A172 (cell line): ENCODE results near the gene RDH5. TPM values are rescaled to one million over a fixed set of nuclear protein-coding genes. Genes with fewer than 3 reads are reported as not detected.
"Not testable (repeated sequence)": the region's sequence is repeated elsewhere in the genome, so short reads cannot be mapped to it uniquely, and the experiment has no call there.

Experiments
- DNase-seq: peaks from one replicate; pipeline ENCODE4 v3.0.0-alpha.2; 2015; ENCODE audit warnings: low spot score
- total RNA-seq: library from RNA; depleted of rRNA; stranded (reverse); fragments of >200 nt; shearing (Covaris generic); gene quantifications from 2 replicates; pipeline ENCODE4 v1.2.3, GENCODE V29; 2014; rRNA removed

Gene RDH5
- total RNA-seq, 1 experiment from 2014 or later = 2.7 TPM

GRCh38 chr12:55745361-55746173, 25.4 kb downstream of the RDH5 start:
- DNase-seq = no peak

DNA sequence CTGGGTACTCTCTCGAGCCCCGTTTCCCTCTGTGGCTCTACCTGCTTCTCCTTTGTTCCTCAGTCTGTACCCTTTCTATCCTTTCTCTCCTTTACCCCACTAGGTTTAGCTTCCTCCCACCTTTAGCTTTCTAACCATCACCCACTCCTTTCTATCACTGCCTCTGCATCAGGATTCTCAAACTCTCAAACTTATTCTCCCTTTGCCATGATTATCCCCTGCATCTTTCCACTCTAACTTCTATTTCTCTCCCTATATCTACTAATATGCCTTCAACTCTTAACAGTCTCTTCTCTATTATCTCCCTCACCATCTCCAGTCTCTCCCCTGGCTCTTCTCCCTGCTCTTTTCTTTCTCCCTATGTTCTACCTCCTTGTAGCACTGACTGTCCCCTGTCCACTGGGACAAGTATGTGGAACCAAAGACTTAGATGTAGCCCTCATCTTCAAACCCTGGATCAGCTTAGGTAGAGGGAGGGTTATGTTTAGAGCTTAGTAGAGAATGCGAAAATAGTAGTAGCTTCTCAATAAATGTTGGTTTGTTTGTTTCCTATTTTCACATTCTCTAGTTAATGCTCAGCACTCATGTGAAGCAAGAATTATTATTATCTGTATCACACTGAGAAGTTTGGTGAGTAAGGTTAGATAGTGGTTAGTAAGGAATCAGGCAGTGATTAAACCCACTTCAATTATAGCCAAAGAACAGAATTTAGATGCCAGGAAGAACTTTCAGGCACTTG, 26.1 kb downstream of the RDH5 start:
- DNase-seq = no peak

DNA sequence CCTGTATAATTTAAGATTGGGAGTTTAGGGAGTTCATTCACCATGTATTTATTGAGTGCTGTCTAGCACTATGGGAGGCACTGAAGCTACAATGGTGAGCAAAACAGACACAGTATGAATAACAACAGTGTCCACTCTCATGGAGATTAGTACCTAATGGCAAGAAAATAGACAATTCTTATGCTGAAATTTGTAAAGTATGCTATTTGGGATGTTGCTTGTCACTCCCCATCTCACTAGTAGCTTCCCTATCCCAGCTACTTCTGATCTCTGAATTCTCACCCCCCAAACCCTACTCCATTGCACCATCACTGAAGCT, 26.7 kb downstream of the RDH5 start:
- no peak for DNase-seq

- no peak for DNase-seq
Measured at GRCh38 chr12:55748230-55748993, 28.2 kb downstream of the RDH5 start.

- no peak for DNase-seq
Measured at GRCh38 chr12:55755246-55755645, 35.1 kb downstream of the RDH5 start.

GRCh38 chr12:55757701-55758100, 37.5 kb downstream of the RDH5 start:
- DNase-seq = no peak

DNA sequence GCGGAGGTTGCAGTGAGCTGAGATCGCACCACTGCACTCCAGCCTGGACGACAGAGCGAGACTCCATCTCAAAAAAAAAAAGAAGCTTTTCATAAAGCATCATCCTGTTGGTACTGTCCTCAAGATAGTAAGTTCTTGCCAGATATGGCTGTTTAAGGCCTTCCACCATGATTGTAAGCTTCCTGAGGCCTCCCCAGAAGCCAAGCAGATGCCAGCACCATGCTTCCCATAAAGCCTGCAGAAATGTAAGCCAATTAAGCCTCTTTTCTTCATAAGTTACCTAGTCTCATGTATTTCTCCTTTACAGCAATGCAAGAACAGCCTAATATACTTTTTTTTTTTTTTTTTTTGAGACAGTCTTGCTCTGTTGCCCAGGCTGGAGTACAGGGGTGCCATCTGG, 38.4 kb downstream of the RDH5 start:
- not testable (repeated sequence) for DNase-seq

DNA sequence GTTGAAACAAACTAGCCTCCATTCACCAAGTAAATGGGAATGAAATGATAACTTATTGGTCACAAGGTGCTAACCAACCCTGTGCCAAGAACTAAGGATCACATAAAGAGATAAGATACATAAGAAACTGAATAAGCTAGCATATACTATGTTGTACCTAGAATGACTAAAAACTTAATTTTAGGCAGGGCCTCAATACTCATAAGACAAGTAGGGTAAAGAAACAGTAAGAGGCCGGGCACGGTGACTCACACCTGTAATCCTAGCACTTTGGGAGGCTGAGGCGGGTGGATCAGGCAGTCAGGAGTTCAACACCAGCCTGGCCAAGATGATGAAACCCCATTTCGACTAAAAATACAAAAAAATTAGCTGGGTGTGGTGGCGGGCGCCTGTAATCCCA, 40.5 kb downstream of the RDH5 start:
- DNase-seq = no peak

DNA sequence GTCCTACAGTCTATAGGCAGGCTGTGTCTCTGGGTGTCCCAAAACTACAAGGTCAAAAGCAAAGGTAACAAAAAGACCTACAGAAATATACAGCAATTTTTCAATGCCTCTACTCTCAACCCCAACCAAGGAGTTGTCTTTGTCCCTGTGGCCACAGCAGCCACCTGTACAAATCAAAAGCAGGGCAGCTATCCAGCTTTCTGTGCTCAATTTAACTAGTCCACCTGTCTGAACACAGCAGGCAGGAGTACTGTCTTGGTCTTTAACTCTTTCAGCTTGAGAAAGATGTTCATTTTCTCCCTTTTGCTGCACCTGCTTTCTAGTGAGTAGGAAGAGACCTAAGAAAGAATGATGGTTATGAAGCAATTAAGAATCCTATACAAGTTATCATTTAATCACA, 42.5 kb downstream of the RDH5 start:
- no peak for DNase-seq

DNA sequence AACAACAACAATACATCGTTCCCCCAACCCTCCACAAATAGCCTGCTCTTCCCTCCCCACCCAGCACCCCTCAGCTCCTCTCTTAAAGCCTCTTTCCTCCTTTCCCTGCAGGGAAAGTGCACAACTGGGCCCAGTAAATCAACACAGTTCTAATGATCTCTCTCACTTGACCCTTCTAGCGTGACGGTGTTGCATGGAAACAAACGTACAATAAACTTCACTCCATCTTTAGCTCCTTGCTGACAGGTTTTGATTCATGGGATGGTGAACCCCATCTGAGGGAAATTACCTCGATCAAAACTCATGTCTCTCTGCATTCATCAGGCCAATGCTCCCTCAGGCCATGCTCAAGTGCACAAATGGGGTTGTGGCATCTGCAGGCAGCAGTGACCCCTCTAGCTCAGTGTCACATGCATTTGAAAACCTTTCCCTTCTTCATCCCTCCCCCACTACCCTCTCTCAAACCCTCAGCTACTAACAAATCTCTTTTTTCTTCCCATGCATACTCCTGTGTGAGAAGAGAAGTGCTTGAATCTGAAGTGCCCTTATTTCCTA, 45.6 kb downstream of the RDH5 start:
- no peak for DNase-seq

DNA sequence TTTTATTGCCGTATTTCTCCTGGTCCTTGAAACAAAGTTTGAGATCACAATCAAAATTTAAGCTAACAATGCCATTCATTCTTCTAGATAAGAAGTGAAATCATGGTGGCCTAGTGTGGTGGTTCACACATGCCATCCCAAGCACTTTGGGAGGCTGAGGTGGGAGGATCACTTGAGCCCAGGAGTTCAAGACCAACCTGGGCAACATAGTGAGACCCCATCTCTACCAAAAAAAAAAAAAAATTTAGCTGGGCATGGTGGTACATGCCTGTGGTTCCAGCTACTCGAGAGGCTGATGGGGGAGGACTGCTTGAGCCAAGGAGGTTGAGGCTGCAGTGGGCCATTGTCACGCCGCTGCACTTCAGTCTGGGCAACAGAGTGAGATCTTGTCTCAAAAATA, 47.0 kb downstream of the RDH5 start:
- DNase-seq = no peak

DNA sequence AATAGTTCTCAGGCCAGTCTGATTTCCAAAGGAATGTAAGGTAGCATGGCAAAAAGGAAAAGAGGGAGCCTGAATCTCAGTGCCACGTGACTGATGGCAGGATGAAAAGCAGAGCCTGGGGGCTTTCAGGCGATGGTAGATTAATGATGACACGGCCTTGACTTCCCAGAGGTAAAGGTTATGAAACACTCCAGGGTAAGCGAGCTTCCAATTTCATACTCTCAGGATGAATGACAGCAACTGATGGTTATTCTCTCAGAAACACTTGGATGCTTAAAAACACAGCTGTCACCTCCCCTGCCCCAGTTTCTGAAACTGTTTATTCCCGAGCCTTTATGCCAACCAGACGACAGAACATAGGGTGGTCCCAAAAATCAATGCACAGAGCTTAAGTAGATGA, 51.5 kb downstream of the RDH5 start:
- no peak for DNase-seq

Other genes with a start within 250 kb of the RDH5 start
- not detected in 2 replicates for gene OR6C68, start 228.0 kb upstream of the RDH5 start, total RNA-seq
- gene OR6C4, start 170.8 kb upstream of the RDH5 start, total RNA-seq = not detected in 2 replicates
- gene OR2AP1, start 147.9 kb upstream of the RDH5 start, total RNA-seq = not detected in 2 replicates
- gene OR10P1, start 83.5 kb upstream of the RDH5 start, total RNA-seq = not detected in 2 replicates
- 7.8 and 10.7 TPM in 2 replicates for gene ITGA7, start 12.5 kb upstream of the RDH5 start, total RNA-seq
- 96.1 and 135 TPM in 2 replicates for gene BLOC1S1, start 4.3 kb upstream of the RDH5 start, total RNA-seq
- 1,213 and 1,362 TPM in 2 replicates for gene CD63, start 8.6 kb downstream of the RDH5 start, total RNA-seq
- 2.6 and 7.0 TPM in 2 replicates for gene GDF11, start 22.7 kb downstream of the RDH5 start, total RNA-seq
- 227 and 308 TPM in 2 replicates for gene SARNP, start 97.3 kb downstream of the RDH5 start, total RNA-seq
- gene ORMDL2, start 97.6 kb downstream of the RDH5 start, total RNA-seq = 9.0 and 16.7 TPM in 2 replicates
- gene DNAJC14, start 109.2 kb downstream of the RDH5 start, total RNA-seq = 41.7 and 50.5 TPM in 2 replicates
- gene MMP19, start 122.5 kb downstream of the RDH5 start, total RNA-seq = 4.2 and 5.2 TPM in 2 replicates
- gene PYM1, start 207.5 kb downstream of the RDH5 start, total RNA-seq = 37.0 and 52.5 TPM in 2 replicates
- gene DGKA, start 210.8 kb downstream of the RDH5 start, total RNA-seq = 33.4 and 42.9 TPM in 2 replicates
- gene PMEL, start 245.6 kb downstream of the RDH5 start, total RNA-seq = 1.1 and 2.0 TPM in 2 replicates
- 91.6 and 100 TPM in 2 replicates for gene CDK2, start 246.4 kb downstream of the RDH5 start, total RNA-seq